ENCODE results near the gene RAD51B. TPM values are rescaled to one million over a fixed set of nuclear protein-coding genes. Genes with fewer than 3 reads are reported as not detected.
A peak's percentile ranks its signal among the peaks of the same experiment; 100 is the strongest.

RAD51B gene
- polyA plus RNA-seq, 3 donors: 3.6 to 11.6 (median 9.4) TPM

DNA sequence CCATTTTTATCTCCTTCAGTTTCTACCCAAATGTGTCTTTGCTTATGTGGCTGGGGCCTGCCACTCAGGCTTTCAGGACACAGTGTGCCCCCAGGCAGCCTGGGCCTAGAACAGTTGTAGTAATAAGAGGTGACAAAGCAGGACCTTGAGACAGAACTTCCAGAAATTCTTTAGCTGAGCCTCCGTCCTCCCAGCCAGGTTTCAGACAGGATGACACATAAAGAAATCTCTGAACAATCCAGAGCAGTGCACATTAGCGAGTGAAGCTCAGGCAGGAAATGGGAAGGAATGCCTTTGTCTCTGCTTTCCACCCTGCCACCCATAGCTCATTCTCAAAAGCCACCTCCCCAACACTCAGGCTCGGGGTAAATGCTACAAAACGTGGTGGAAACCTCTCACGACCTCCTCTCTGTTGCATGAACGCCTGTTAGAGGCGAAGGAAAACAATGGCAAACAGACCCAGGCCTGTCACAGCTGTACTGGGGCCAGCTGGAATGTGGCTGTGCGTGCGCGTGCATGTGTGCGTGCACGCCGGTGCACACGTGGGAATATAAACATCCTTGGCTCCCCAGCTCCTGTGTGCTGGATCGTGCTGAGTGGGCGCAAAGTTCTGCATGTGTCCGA, 686.6 kb downstream of the RAD51B start:
- Mint-ChIP-seq H3K9me3 (no peaks in the 10 kb centered on the region), H3K4me1 (peaks cover 9% of the 10 kb centered on the region), H3K27me3 (ENCODE audit: low read depth in 3 of 3) (peaks cover 0 to 6% (median 2%) of the 10 kb centered on the region in 3 donors), H3K27ac (peak overlapping the region in 2 of 7 donors; percentile 33 to 51), H3K4me3 (no peak overlapping the region), H3K36me3 (no peaks in the 10 kb centered on the region)
- no peak for DNase-seq
- no peak overlapping the region for H3K4me2 ChIP-seq (replicated peaks; ENCODE audit: extremely low read depth, low read length, poor library complexity, severe bottlenecking)
- H3K36me3 ChIP-seq (replicated peaks in 1 of 2; ENCODE audit: control insufficient read depth in 1 of 2, insufficient read depth in 2 of 2, low read length in 2 of 2): no peaks in the 10 kb centered on the region
- 98% methylated on average over 16 of the region's 17 CpGs for WGBS (ENCODE audit: insufficient coverage)
- intact Hi-C loops (cut with micrococcal nuclease): no loop called here
- no peaks in the 10 kb centered on the region for H3K27me3 ChIP-seq (ENCODE audit: control insufficient read depth in 2 of 2, insufficient read depth in 2 of 2, low read length in 2 of 2)
- no peak overlapping the region for H2AFZ ChIP-seq (ENCODE audit: insufficient read depth, low read depth, low read length, poor library complexity, severe bottlenecking)
- H3K27ac ChIP-seq (ENCODE audit: low read depth in 1 of 2, low read length in 2 of 2): no peak overlapping the region
- peaks cover 5 to 8% of the 10 kb centered on the region in 2 donors for H3K4me1 ChIP-seq (ENCODE audit: control insufficient read depth in 1 of 2, insufficient read depth in 2 of 2, low read length in 2 of 2)
- no peak overlapping the region for H3K4me3 ChIP-seq (replicated peaks in 1 of 3; ENCODE audit: low read depth in 2 of 3, low read length in 3 of 3)
- H3K9ac ChIP-seq (ENCODE audit: insufficient read depth, low read length, poor library complexity, severe bottlenecking): no peak overlapping the region
- no peaks in the 10 kb centered on the region for H3K79me2 ChIP-seq (ENCODE audit: insufficient read depth, low read length)
- TF ChIP-seq CTCF (IDR thresholded peaks at IDR 0.05): no peak
- H4K20me1 ChIP-seq (ENCODE audit: insufficient read depth, low read length): no peaks in the 10 kb centered on the region
- no peaks in the 10 kb centered on the region for H3K9me3 ChIP-seq (replicated peaks in 1 of 2; ENCODE audit: control insufficient read depth in 1 of 2, insufficient read depth in 1 of 2, low read length in 2 of 2)

- Histone ChIP-seq H3K4me2 (replicated peaks; ENCODE audit: extremely low read depth, low read length, poor library complexity, severe bottlenecking) (no peak overlapping the region), H3K4me1 (ENCODE audit: control insufficient read depth in 1 of 2, insufficient read depth in 2 of 2, low read length in 2 of 2) (peaks cover under 1 to 1% of the 10 kb centered on the region in 2 donors), H4K20me1 (ENCODE audit: insufficient read depth, low read length) (no peaks in the 10 kb centered on the region), H3K4me3 (replicated peaks in 1 of 3; ENCODE audit: low read depth in 2 of 3, low read length in 3 of 3) (no peak overlapping the region), H3K79me2 (ENCODE audit: insufficient read depth, low read length) (no peaks in the 10 kb centered on the region), H2AFZ (ENCODE audit: insufficient read depth, low read depth, low read length, poor library complexity, severe bottlenecking) (no peak overlapping the region), H3K9ac (ENCODE audit: insufficient read depth, low read length, poor library complexity, severe bottlenecking) (no peak overlapping the region), H3K27me3 (ENCODE audit: control insufficient read depth in 2 of 2, insufficient read depth in 2 of 2, low read length in 2 of 2) (no peaks in the 10 kb centered on the region), H3K36me3 (replicated peaks in 1 of 2; ENCODE audit: control insufficient read depth in 1 of 2, insufficient read depth in 2 of 2, low read length in 2 of 2) (no peaks in the 10 kb centered on the region), H3K27ac (ENCODE audit: low read depth in 1 of 2, low read length in 2 of 2) (no peak overlapping the region), H3K9me3 (replicated peaks in 1 of 2; ENCODE audit: control insufficient read depth in 1 of 2, insufficient read depth in 1 of 2, low read length in 2 of 2) (no peaks in the 10 kb centered on the region)
- Mint-ChIP-seq H3K27me3 (ENCODE audit: low read depth in 3 of 3) (peaks cover 0 to 6% (median 2%) of the 10 kb centered on the region in 3 donors), H3K4me3 (no peak overlapping the region), H3K36me3 (no peaks in the 10 kb centered on the region), H3K27ac (peak overlapping the region in 1 of 7 donors; percentile 33), H3K4me1 (peaks cover 2% of the 10 kb centered on the region), H3K9me3 (no peaks in the 10 kb centered on the region)
- 100% methylated on average over 1 of the region's 11 CpGs for WGBS (ENCODE audit: insufficient coverage)
- no peak for TF ChIP-seq CTCF (IDR thresholded peaks at IDR 0.05)
- intact Hi-C loops (cut with micrococcal nuclease): no loop called here
- DNase-seq: no peak
These were observed 687.3 kb downstream of the RAD51B start for GRCh38 chr14:68506645-68507419.
